Astrocyte (in vitro differentiated cells and primary cell): ENCODE measurements around the gene PUDP.

ENCODE experiments used
- CTCF ChIP-seq: IDR thresholded peaks from 2 replicates; pipeline ENCODE4 v1.5.1; 2011; ENCODE audit warnings: low read depth, mild to moderate bottlenecking, inconsistent platforms, low read length, moderate library complexity; ENCODE audit not compliant: insufficient read depth
- EZH2 ChIP-seq: IDR thresholded peaks from 2 replicates; pipeline ENCODE4 v1.6.1; 2012; ENCODE audit warnings: mild to moderate bottlenecking, low read length, inconsistent platforms; ENCODE audit not compliant: insufficient read depth

GRCh38 chrX:7163146-7163677 lies 15.3 kb upstream of the PUDP start:
- TF ChIP-seq CTCF (no peak), EZH2 (no peak)
